ENCODE results near the gene KBTBD13. TPM values are rescaled to one million over a fixed set of nuclear protein-coding genes. Genes with fewer than 3 reads are reported as not detected.

KBTBD13 gene
- total and polyA plus RNA-seq, 2 experiments from 2014 or later: not detected

DNA sequence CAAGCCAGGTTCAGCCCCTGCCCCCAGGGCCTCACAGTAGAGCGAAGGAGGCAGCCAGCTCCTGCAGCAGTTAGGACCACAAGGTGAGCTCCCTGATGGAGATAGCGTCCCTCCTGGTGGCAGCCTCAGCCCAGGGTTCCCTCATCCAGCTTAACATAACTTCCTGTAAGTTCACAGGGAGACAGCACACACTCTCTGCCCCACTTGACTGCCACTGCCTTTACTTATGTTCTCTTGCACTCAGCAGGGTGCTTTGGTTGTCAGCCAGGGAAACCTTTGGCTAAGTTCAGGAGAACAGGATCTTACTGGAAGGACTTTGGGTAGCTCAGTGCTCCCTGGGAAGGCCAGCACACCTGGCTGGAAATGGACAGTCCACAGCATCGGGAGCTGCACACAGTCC is 10.9 kb downstream of the KBTBD13 start (continued):
- TF ChIP-seq NANOG (IDR thresholded peaks at IDR 0.05; ENCODE audit: borderline replicate concordance) (no peak), EZH2phosphoT487 (IDR thresholded peaks at IDR 0.05; ENCODE audit: unreplicated experiment) (no peak), EZH2 (IDR thresholded peaks at IDR 0.05; ENCODE audit: low read depth, unreplicated experiment) (no peak), STAT1 (IDR thresholded peaks at IDR 0.05; ENCODE audit: unreplicated experiment) (no peak), CREB1 (CRISPR knock-in tag; IDR thresholded peaks at IDR 0.05; ENCODE audit: low read depth) (no peak), ZNF331 (CRISPR knock-in tag; IDR thresholded peaks at IDR 0.05; ENCODE audit: low read depth) (no peak)
- TF ChIP-seq, protein P1, sequence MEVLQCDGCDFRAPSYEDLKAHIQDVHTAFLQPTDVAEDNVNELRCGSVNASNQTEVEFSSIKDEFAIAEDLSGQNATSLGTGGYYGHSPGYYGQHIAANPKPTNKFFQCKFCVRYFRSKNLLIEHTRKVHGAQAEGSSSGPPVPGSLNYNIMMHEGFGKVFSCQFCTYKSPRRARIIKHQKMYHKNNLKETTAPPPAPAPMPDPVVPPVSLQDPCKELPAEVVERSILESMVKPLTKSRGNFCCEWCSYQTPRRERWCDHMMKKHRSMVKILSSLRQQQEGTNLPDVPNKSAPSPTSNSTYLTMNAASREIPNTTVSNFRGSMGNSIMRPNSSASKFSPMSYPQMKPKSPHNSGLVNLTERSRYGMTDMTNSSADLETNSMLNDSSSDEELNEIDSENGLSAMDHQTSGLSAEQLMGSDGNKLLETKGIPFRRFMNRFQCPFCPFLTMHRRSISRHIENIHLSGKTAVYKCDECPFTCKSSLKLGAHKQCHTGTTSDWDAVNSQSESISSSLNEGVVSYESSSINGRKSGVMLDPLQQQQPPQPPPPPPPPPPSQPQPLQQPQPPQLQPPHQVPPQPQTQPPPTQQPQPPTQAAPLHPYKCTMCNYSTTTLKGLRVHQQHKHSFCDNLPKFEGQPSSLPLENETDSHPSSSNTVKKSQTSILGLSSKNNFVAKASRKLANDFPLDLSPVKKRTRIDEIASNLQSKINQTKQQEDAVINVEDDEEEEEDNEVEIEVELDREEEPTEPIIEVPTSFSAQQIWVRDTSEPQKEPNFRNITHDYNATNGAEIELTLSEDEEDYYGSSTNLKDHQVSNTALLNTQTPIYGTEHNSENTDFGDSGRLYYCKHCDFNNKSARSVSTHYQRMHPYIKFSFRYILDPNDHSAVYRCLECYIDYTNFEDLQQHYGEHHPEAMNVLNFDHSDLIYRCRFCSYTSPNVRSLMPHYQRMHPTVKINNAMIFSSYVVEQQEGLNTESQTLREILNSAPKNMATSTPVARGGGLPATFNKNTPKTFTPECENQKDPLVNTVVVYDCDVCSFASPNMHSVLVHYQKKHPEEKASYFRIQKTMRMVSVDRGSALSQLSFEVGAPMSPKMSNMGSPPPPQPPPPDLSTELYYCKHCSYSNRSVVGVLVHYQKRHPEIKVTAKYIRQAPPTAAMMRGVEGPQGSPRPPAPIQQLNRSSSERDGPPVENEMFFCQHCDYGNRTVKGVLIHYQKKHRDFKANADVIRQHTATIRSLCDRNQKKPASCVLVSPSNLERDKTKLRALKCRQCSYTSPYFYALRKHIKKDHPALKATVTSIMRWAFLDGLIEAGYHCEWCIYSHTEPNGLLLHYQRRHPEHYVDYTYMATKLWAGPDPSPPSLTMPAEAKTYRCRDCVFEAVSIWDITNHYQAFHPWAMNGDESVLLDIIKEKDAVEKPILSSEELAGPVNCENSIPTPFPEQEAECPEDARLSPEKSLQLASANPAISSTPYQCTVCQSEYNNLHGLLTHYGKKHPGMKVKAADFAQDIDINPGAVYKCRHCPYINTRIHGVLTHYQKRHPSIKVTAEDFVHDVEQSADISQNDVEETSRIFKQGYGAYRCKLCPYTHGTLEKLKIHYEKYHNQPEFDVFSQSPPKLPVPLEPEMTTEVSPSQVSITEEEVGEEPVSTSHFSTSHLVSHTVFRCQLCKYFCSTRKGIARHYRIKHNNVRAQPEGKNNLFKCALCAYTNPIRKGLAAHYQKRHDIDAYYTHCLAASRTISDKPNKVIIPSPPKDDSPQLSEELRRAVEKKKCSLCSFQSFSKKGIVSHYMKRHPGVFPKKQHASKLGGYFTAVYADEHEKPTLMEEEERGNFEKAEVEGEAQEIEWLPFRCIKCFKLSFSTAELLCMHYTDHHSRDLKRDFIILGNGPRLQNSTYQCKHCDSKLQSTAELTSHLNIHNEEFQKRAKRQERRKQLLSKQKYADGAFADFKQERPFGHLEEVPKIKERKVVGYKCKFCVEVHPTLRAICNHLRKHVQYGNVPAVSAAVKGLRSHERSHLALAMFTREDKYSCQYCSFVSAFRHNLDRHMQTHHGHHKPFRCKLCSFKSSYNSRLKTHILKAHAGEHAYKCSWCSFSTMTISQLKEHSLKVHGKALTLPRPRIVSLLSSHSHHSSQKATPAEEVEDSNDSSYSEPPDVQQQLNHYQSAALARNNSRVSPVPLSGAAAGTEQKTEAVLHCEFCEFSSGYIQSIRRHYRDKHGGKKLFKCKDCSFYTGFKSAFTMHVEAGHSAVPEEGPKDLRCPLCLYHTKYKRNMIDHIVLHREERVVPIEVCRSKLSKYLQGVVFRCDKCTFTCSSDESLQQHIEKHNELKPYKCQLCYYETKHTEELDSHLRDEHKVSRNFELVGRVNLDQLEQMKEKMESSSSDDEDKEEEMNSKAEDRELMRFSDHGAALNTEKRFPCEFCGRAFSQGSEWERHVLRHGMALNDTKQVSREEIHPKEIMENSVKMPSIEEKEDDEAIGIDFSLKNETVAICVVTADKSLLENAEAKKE (CRISPR knock-in tag; IDR thresholded peaks at IDR 0.05): no peak

GRCh38 chr15:65087873-65088642 is 11.5 kb downstream of the KBTBD13 start:
- ATAC-seq (no peak), DNase-seq (ENCODE audit: low spot score) (no peak)
- Histone ChIP-seq H3K4me2 (no peak overlapping the region), H4K20me1 (replicated peaks; ENCODE audit: insufficient read depth) (no peaks in the 10 kb centered on the region), H3F3A (replicated peaks; ENCODE audit: low read depth) (peaks cover 12% of the 10 kb centered on the region), H3K36me3 (ENCODE audit: insufficient read depth) (no peaks in the 10 kb centered on the region), H3K79me2 (replicated peaks; ENCODE audit: insufficient read depth) (no peaks in the 10 kb centered on the region), H3K27ac (ENCODE audit: low read depth) (no peak overlapping the region), H3K4me1 (ENCODE audit: insufficient read depth) (peaks cover 25% of the 10 kb centered on the region), H3K27me3 (ENCODE audit: insufficient read depth) (no peaks in the 10 kb centered on the region), H2AFZ (no peak overlapping the region), H3K4me3 (no peak overlapping the region), H3K9me2 (ENCODE audit: insufficient read depth) (no peaks in the 10 kb centered on the region)
- Mint-ChIP-seq H3K36me3 (ENCODE audit: low read depth) (no peaks in the 10 kb centered on the region), H3K9me3 (no peaks in the 10 kb centered on the region), H3K27me3 (ENCODE audit: insufficient read depth, low read depth, poor library complexity) (peaks cover 12% of the 10 kb centered on the region), H3K4me1 (peaks cover 47% of the 10 kb centered on the region), H3K4me3 (no peak overlapping the region), H3K27ac (no peak overlapping the region)
- TF ChIP-seq EZH2phosphoT487 (IDR thresholded peaks at IDR 0.05; ENCODE audit: unreplicated experiment): no peak
- TF ChIP-seq, protein P1 (CRISPR knock-in tag; IDR thresholded peaks at IDR 0.05): no peak
